IPS DF 19.7 (cell line): ENCODE data around the gene CYP2C8.
"Not testable (repeated sequence)": the region's sequence is repeated elsewhere in the genome, so short reads cannot be mapped to it uniquely, and the experiment has no call there.

ENCODE experiments used
- DNase-seq: peaks from one replicate; pipeline ENCODE4 v3.0.0-alpha.2; 2013; ENCODE audit warnings: low read depth, low spot score

CYP2C8 gene

DNA sequence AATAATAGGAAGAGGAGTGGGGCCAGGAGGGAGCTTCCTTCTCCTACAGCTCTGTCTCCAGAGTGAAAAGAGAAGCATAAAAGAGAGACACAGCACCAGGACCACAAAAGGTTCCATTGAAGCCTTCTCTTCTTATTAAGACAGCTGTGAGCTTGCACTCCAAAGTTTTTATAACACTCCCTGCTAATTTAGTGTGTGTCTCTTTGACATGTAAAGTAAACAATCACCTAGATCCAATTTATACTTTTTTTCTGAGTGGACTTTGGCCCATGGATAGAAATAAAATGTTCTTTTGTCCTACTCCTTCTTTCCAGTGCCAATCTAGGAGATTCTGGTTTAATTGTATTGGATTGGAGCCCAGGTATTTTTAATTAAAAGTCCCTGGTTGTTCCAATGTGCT is at the start of gene CYP2C8:
TSS of gene CYP2C8 (minus strand) at position 212 of the 400 bp plus-strand sequence. CDS start at position 117, 95 bp downstream.
- no peak for DNase-seq

DNA sequence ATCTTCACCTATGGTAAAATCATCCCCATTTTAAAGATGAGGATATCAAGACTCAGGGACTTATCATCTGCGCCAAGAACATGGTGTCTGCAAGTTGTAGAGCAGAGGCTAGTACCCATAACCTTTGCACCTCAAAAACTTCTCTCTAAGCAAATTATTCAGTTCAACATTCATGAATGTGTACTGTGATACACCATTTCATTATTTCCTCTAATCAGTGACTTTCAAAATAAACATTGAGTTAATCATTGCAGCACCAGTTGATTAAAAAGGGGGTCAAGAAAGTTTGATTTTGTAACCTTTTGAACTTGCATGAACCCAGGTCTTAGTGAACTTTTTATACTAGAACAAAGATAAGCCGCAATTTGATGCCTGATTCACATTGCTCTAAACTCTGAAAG is 47.6 kb upstream of the CYP2C8 start:
- DNase-seq: no peak

DNA sequence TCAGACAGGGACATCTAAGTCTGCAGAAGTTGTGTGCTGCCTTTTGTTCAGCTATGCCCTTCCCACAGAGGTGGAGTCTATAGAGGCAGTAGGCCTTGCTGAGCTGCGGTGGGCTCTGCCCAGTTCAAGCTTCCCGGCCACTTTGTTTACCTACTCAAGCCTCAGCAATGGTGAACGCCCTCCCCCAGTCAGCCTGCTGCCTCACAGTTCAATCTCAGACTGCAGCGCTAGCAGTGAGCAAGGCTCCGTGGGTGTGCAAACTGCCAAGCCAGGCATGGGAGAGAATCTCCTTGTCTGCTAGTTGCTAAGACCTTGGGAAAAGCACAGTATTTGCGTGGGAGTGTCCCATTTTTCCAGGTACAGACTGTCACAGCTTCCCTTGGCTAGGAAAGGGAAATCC is 41.5 kb upstream of the CYP2C8 start:
- not testable (repeated sequence) for DNase-seq

DNA sequence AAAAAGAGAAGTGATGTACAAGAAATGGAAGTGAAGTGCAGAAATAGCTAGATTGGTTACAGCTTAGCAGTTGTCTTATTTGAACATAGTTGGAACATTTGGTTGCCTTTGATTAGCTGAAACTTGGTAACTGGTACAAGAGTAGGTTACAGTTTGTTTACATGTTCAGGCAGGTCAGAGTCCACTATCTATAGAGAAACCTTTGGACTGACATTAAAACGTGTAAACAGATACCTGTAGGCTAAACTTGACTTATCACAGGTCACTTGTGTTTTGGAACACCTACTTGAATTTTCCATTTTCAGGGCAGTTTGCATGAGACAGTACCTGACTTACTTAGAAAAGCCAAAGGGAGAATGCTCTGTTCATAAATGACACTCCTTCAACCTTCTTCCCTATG is 28.5 kb upstream of the CYP2C8 start:
- DNase-seq: no peak

DNA sequence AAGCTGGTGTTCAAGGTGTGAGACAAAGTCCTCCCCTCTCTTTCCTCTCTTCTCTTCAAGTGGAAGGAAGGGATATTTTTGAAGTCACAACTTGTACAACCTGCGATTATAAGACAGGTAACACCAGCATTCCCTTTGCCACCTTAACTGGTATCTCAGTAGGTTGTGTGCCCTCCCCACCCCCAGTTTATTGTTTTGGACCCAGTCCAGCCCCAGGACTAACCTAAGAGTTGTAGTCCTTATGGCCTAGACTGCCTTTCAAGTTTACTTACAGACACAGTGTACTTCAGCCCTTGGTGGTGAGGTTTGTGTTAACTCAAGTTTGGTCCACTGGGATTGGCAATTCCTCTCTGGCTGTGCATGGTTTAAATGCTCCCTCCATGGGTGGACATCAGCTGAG is 26.8 kb upstream of the CYP2C8 start:
- no peak for DNase-seq

DNA sequence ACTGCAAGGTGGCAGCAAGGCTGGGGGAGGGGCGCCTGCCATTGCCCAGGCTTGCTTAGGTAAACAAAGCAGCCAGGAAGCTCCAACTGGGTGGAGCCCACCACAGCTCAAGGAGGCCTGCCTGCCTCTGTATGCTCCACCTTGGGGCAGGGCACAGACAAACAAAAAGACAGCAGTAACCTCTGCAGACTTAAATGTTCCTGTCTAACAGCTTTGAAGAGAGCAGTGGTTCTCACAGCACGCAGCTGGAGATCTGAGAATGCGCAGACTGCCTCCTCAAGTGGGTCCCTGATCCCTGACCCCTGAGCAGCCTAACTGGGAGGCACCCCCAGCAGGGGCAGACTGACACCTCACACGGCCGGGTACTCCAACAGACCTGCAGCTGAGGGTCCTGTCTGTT is 10.3 kb upstream of the CYP2C8 start:
- DNase-seq: not testable (repeated sequence)

DNA sequence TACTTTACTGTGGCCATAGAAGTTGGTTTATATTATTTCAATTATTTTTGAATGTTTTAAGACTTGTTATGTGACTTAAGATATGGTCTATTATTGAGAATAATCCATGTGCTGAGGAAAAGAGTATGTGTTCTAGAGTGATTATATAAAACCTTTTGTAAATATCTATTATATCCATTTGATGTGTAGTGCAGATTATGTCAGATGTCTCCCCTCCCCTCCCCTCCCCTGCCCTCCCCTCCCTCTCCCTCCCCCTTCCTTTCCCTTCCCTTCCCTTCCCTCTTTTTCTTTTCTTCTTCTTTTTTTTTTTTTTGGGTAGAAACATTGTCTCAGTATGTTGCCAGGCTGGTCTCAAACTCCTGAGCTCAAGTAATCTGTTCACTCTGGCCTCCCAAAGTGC is 8.3 kb upstream of the CYP2C8 start:
- no peak for DNase-seq

DNA sequence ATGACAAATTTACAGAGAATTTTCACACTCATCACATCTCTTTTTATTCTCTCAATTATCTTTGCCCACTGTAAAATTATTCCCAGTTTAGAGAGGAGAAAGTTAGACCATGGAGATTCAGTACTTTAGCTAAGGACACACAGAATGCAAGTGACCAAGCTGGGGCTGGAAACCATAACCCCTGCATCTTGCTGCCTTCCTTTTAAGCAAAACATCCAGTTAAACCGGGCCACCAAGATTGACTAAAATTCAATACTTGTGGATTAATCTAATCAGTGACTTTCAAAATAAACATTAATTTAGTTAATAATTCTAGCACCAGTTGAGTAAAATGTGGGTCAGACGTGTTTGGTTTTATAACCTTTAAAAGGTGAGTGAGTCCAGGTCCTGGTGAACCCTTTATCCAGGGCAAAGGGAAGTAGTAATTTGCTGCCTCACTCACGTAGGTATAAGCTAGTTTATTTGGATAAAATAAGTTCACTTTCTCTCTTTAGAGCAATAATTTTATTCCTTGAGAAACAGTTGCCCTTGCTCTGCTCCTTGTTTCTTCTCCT is 1.9 kb upstream of the CYP2C8 start:
- DNase-seq: no peak

DNA sequence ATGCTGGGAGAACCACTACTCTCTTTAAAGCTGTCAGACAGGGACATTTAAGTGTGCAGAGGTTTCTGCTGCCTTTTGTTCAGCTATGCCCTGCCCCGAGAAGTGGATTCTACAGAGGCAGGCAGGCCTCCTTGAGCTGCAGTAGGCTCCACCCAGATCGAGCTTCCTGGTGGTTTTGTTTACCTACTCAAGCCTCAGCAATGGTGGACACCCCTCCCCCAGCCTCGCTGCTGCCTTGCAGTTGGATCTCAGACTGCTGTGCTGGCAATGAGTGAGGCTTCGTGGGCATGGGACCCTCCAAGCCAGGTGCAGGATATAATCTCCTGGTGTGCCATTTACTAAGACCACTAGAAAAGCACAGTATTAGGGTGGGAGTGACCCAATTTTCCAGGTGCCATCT is 5.2 kb downstream of the CYP2C8 start:
- DNase-seq: not testable (repeated sequence)

DNA sequence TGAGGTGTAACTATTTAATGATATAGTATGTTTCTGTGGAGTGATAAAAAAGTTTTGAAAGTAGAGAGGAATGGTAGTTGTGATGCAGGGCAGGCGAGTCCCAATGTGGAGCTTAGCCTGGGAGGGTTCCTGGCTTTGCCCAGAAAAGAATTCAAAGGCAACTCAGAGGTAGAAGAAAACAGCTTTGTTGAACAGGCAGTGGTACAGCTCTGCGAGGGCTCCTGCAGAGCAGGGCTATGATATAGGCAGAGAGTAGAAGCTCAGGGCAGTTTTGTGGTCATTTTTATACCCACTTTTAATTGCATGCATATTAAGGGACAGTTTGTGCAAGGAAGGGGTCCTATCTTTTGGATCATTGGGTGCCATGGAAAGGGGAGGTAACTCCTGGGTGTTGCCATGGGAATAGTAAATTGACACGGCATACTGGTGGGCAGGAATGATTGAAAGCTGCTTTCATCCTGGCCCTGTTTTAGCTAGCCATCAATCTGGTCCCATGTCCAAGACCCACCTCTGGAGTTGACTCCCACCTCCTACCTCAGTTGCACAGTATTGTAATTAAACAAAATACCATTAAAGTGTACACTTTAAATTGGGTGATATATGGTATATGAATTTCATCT is 12.4 kb downstream of the CYP2C8 start:
- DNase-seq: no peak

DNA sequence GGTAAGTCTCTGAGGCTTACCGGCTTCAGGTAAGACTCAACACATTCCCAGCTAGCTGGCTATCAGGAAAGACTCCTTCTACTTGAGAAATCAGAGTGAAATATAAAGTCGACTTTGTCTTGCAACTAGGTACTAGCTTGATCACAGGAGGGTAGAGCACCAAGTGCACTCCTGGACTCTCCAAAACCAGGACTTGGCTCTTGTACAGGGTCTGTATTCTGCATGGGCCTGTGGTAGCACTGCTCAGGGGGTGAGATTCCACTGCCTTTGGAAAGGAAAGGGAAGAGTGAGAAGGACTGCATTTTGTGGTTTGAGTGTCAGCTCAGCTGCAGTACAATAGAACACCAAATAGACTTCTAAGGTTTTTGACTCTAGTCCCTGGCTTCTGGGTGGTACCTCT is 19.4 kb downstream of the CYP2C8 start:
- no peak for DNase-seq

DNA sequence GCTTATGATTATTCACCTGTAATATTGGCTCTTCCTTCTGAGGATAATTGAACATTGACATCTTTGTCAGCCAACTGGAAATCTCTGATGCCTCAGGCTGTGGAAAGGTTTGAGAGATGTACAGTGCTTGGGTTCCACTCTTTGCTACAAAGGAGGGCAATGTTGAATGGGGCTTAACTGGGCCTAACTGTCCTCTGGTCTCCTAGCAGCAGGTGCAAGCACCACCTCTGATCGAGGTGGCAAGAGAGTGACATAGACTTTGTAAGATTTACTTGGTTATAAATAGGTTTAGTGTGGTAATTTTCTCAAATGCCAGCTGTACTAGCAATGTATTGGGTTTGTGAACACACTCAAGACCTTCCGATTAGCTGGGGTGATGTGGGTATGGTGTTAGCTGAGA is 21.1 kb downstream of the CYP2C8 start:
- no peak for DNase-seq

DNA sequence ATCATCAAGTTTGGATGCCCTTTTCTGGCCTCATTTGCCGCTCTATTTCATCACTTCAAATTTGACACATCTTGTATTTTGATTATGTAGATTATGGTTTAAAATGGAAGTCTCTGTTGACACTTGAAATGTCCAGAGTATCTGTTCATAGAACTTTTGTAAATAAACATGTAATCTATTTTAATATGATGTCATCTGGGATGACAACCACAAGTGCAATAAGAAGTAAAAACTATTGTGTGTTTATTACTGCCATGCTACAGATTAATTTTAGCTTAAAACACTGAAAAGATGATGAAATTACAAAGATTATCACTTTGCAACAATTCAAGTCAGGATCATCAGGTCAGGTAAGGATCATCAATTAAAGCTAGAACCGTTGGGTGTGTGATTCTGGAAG is 30.0 kb downstream of the CYP2C8 start:
- DNase-seq: no peak

DNA sequence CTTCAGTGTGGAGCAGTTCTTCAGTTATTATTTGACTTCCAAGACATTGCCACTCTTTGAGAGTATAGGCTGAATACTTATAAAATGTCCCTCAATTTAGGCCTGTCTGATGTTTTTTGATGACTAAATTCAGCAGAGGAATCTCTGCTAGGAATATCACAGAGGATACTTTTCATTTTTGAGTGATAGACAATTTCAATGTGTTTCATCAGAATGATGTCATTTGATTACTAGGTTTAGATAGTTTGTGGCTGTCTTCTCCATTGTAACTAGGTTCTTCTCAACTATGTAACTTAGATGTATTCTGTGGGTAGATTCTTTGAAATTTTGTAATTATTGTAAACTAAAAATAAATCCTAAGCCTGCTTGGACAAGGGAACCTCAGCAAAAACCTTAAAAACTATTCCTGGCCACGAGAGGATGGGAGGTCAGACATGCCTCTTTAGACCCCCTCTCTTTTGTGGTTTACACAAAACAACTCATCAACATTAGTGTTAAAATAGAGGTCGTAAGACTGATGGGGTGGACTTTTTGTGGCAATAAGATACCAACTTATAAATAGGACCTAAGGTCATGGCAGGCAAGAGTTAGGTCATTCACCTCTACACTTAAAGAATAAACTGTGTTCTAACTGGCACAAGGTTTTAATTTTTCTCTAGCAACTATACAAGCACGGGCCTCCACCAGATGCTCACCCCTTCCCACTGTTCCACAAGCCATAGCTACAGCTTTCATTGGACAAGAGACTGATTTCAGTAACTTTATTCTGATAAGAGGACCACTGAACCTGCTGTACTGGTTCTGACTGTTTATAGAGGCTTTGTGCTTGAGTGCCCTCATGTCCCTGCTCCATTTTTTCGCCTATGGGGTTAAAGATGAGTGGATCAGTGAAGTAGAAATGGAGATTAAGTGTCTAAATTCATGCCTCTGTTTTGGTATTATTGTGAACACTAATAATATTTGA is 33.7 kb downstream of the CYP2C8 start:
- no peak for DNase-seq

DNA sequence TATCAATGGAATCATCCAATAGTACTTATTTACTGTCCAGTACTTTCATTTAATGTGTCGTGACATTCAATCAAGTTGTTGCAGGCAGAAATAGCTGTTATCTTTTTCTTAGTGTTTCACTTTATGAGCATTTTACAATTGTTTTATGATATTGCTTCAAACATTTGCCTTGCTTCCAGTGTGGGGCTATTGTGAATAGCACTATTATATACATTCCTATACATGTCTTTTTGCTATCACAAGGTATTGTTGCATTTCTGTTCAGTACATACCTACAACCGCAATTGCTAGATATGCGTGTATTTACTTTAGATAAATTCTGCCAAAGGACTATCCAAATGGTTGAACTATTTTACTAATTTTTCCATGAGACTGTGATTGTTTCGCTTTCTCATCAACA is 34.9 kb downstream of the CYP2C8 start:
- no peak for DNase-seq

DNA sequence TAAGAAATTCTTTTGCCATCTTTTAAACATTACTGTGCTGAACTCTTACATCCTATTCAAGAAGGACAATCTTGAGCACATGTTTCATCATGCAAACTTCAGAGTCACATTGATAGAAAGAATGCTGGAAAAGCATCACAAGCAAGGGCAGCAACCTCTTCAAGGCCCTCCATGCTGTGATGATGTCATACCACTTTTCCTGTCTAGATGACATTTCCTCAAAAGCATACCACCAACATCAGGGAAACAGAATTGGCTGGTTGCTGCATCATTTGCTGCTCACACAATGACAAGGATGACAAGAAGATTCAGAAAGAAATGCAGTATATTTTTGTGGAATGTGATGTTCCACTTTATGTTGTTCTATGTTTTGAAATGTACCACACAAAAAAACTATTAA is 37.6 kb downstream of the CYP2C8 start:
- DNase-seq: no peak

DNA sequence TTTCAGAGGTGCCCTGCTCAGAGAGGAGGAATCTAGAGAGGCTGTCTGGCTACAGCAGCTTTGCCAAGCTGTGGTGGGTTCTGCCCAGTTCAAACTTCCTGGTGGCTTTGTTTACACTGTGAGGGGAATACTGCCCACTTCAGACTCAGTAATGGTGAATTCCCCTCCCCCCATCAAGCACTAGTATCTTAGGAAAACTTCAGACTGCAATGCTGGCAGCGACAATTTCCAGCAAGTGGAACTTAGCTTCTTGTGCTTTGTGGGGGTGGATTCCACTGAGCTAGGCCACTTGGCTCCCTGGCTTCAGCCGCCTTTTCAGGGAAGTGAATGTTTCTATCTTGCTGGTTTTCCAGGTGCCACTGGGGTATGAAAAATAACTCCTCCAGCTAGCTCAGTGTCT is 42.8 kb downstream of the CYP2C8 start:
- no peak for DNase-seq

DNA sequence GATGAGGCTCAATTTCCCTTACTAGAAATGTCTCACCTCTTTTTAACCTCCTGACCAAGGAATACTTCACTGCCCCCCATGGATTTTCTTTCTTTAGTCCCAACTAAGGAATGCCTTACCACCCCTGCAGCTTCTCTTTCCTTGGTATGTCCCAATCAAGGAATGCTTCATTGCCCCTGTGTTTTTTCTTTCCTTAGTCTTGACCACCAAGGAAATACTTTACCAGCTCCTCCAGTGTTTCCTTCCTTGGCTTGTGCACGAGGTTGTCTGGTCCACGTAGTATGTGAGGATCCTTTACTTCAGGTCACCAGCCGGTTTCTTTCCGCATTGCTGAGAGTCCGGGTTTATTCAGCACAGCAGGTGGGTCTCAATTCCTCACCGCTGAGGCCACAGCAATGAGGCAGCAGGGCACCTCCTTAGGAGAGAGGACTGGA is 71.5 kb downstream of the CYP2C8 start:
- DNase-seq: peak; percentile 50

DNA sequence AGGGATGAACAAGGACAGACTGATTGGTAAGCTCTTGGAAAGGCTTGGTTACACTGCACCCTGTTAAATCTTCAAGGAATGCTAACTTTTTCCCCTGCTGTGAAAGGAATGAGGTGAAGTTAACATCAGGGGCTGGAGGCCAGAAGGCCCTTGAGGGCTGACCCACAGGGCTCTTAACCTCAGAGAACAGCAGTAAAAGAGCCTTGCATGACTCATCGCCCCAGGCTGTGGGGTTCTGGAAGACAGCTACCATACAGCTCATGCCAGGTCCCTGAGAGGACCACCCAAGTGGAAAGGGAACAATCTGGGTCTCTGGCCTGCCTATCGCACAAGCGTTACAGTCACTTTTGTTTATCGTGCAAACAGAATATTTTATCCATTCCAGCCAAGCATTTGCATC is 76.5 kb downstream of the CYP2C8 start:
- DNase-seq: peak; percentile 40

DNA sequence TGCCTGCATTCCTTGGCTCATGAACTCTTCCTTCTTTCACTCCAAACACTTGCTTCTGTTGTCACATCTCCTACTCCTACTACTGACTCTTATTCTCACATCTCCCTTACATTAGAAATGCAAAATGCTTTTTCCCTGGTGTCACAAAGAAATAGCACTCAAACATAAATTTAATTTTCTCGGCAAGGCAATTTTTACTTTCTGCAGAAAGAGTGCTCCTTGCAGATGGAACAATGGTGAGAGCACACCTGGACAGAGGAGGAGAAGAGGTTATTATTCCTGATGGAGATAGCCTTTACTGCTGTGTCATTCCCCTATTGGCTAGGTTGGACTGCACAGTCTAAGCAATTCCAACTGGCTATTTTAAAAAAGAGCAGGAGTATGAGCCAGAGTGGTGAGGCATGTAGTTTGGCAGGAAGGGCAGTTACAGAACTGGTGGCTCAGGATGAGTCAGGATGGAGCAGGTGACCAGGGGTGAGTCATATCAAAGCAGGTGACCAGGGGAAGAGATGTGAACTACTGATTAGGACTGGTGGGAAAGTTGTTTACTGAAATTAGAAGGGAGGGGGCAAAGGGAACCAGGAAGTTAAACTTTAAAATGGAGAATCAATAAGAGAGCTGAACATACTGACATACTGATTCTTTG is 77.9 kb downstream of the CYP2C8 start:
- DNase-seq: no peak

DNA sequence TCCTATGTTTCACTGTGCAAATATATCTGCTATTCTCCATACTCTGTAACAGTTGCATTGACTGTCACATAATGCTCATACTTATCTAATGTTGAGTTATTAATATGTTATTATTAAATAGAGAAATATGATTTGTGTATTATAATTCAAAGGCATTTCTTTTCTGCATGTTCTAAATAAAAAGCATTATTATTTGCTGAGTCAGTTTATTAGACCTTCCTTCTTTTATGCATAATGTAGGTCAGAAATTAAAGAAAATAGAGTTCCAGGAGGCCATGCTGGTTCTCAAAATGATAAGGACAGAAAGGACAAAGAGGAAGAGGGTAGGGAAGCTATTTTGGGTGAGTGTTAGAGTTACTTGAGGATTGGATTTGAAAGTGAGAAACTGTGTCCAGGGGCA is 80.1 kb downstream of the CYP2C8 start:
- DNase-seq: no peak
